Neural progenitor cell (in vitro differentiated cells): Measurements from ENCODE around the gene P4HA2. TPM values are rescaled to one million over a fixed set of nuclear protein-coding genes. Genes with fewer than 3 reads are reported as not detected.

ENCODE experiments used
- DNase-seq: peaks from one replicate; pipeline ENCODE4 v3.0.0-alpha.2; 2016; ENCODE audit warnings: low spot score
- H2AFZ ChIP-seq: fragments of 200-600 bp; sonication (generic); replicated peaks from 2 replicates; pipeline ENCODE4 v1.6.1; 2016; ENCODE audit warnings: antibody characterized with exemption
- H3F3A ChIP-seq: fragments of 200-600 bp; sonication (generic); 2 replicates; pipeline ENCODE4 v1.6.1; 2016; ENCODE audit warnings: antibody characterized with exemption, low read depth
- H3K27ac ChIP-seq: fragments of 200-600 bp; sonication (generic); 2 replicates; pipeline ENCODE4 v1.5.1; 2016; ENCODE audit warnings: mild to moderate bottlenecking
- H3K27me3 ChIP-seq: fragments of 200-600 bp; sonication (generic); 2 replicates; pipeline ENCODE4 v1.6.1; 2016; ENCODE audit warnings: mild to moderate bottlenecking, moderate library complexity
- H3K36me3 ChIP-seq: fragments of 200-600 bp; sonication (generic); 2 replicates; pipeline ENCODE4 v1.5.1; 2016
- H3K4me1 ChIP-seq: fragments of 200-600 bp; sonication (generic); 2 replicates; pipeline ENCODE4 v1.6.1; 2016; ENCODE audit warnings: mixed run types
- H3K4me2 ChIP-seq: fragments of 200-600 bp; sonication (generic); 2 replicates; pipeline ENCODE4 v1.6.1; 2016
- H3K4me3 ChIP-seq: fragments of 200-600 bp; sonication (generic); 2 replicates; pipeline ENCODE4 v1.5.1; 2016
- H3K79me2 ChIP-seq: fragments of 200-600 bp; sonication (generic); 2 replicates; pipeline ENCODE4 v1.6.1; 2016; ENCODE audit warnings: low read depth
- H3K9ac ChIP-seq: fragments of 200-600 bp; sonication (generic); 2 replicates; pipeline ENCODE4 v1.6.1; 2016
- H3K9me3 ChIP-seq: fragments of 200-600 bp; sonication (generic); 2 replicates; pipeline ENCODE4 v1.5.1; 2016; ENCODE audit warnings: low read depth
- H4K20me1 ChIP-seq: fragments of 200-600 bp; sonication (generic); 2 replicates; pipeline ENCODE4 v1.6.1; 2016; ENCODE audit warnings: low read depth
- H3K27ac Mint-ChIP-seq: 3 replicates; pipeline ENCODE4 v1.8.0; 2021; ENCODE audit warnings: mixed read lengths
- H3K27me3 Mint-ChIP-seq: 2 replicates; pipeline ENCODE4 v1.8.0; 2022; ENCODE audit warnings: low read depth, mild to moderate bottlenecking, inconsistent platforms, moderate library complexity, mixed read lengths; ENCODE audit not compliant: insufficient read depth
- H3K36me3 Mint-ChIP-seq: 3 replicates; pipeline ENCODE4 v1.8.0; 2021; ENCODE audit warnings: mixed read lengths
- H3K4me1 Mint-ChIP-seq: 3 replicates; pipeline ENCODE4 v1.8.0; 2021; ENCODE audit warnings: mixed read lengths
- H3K4me3 Mint-ChIP-seq: 3 replicates; pipeline ENCODE4 v1.8.0; 2021; ENCODE audit warnings: mild to moderate bottlenecking, moderate library complexity, mixed read lengths
- H3K9me3 Mint-ChIP-seq: 3 replicates; pipeline ENCODE4 v1.8.0; 2020; ENCODE audit warnings: mixed read lengths
- CTCF ChIP-seq: fragments of 200-600 bp; sonication (generic); IDR thresholded peaks from 2 replicates; pipeline ENCODE4 v1.5.1; 2017; ENCODE audit warnings: antibody characterized with exemption, mild to moderate bottlenecking
- EZH2 ChIP-seq: fragments of 200-600 bp; sonication (generic); IDR thresholded peaks from 2 replicates; pipeline ENCODE4 v1.6.1; 2017; ENCODE audit warnings: antibody characterized with exemption, mild to moderate bottlenecking, moderate library complexity
- EZH2phosphoT487 ChIP-seq: fragments of 200-600 bp; sonication (generic); IDR thresholded peaks from 2 replicates; pipeline ENCODE4 v1.6.1; 2017; ENCODE audit warnings: antibody characterized with exemption
- total RNA-seq: library from RNA; depleted of rRNA; stranded (reverse); fragments of >200 nt; gene quantifications from 2 replicates; pipeline ENCODE4 v1.2.3, GENCODE V29; 2015; ENCODE audit warnings: low replicate concordance

Gene P4HA2
- total RNA-seq, 1 donor from 2014 or later: 15.9 TPM

- Histone ChIP-seq H4K20me1 (no peaks in the 10 kb centered on the region), H2AFZ (no peak overlapping the region), H3K4me1 (no peaks in the 10 kb centered on the region), H3K27me3 (no peaks in the 10 kb centered on the region), H3K4me3 (no peak overlapping the region), H3K9ac (no peak overlapping the region), H3K4me2 (no peak overlapping the region), H3K79me2 (no peaks in the 10 kb centered on the region), H3F3A (peaks cover 11% of the 10 kb centered on the region), H3K27ac (no peak overlapping the region), H3K36me3 (no peaks in the 10 kb centered on the region), H3K9me3 (no peaks in the 10 kb centered on the region)
- Mint-ChIP-seq H3K4me1 (peaks cover 32% of the 10 kb centered on the region), H3K4me3 (no peak overlapping the region), H3K27ac (no peak overlapping the region), H3K27me3 (peaks cover 2% of the 10 kb centered on the region), H3K36me3 (no peaks in the 10 kb centered on the region), H3K9me3 (no peaks in the 10 kb centered on the region)
- DNase-seq: no peak
- TF ChIP-seq EZH2phosphoT487 (no peak), CTCF (no peak), EZH2 (no peak)
These were observed 49.9 kb downstream of the P4HA2 start for GRCh38 chr5:132177691-132178149.

GRCh38 chr5:132176987-132177386, 50.7 kb downstream of the P4HA2 start:
- Mint-ChIP-seq H3K4me1 (peaks cover 25% of the 10 kb centered on the region), H3K27ac (no peak overlapping the region), H3K4me3 (no peak overlapping the region), H3K27me3 (no peaks in the 10 kb centered on the region), H3K9me3 (no peaks in the 10 kb centered on the region), H3K36me3 (no peaks in the 10 kb centered on the region)
- Histone ChIP-seq H3K27ac (no peak overlapping the region), H2AFZ (no peak overlapping the region), H3K4me3 (no peak overlapping the region), H3K4me2 (no peak overlapping the region), H3F3A (peaks cover 11% of the 10 kb centered on the region), H3K27me3 (no peaks in the 10 kb centered on the region), H3K79me2 (no peaks in the 10 kb centered on the region), H3K36me3 (no peaks in the 10 kb centered on the region), H3K9ac (no peak overlapping the region), H4K20me1 (no peaks in the 10 kb centered on the region), H3K4me1 (no peaks in the 10 kb centered on the region), H3K9me3 (no peaks in the 10 kb centered on the region)
- TF ChIP-seq CTCF (no peak), EZH2 (no peak), EZH2phosphoT487 (no peak)
- DNase-seq: no peak

- no peaks in the 10 kb centered on the region for H3K79me2 ChIP-seq
- H3K27ac ChIP-seq: no peak overlapping the region
- no peak overlapping the region for H2AFZ ChIP-seq
- no peaks in the 10 kb centered on the region for H3K36me3 ChIP-seq
- H3K36me3 Mint-ChIP-seq: no peaks in the 10 kb centered on the region
- H3K4me3 Mint-ChIP-seq: no peak overlapping the region
- H3K27ac Mint-ChIP-seq: no peak overlapping the region
- H3K9ac ChIP-seq: no peak overlapping the region
- no peaks in the 10 kb centered on the region for H3K9me3 ChIP-seq
- peaks cover 20% of the 10 kb centered on the region for H3K4me1 Mint-ChIP-seq
- H3K9me3 Mint-ChIP-seq: no peaks in the 10 kb centered on the region
- no peaks in the 10 kb centered on the region for H3K27me3 Mint-ChIP-seq
- H3K4me2 ChIP-seq: no peak overlapping the region
- no peak overlapping the region for H3K4me3 ChIP-seq
- no peaks in the 10 kb centered on the region for H3K27me3 ChIP-seq
- H3F3A ChIP-seq: peaks cover 11% of the 10 kb centered on the region
- H4K20me1 ChIP-seq: no peaks in the 10 kb centered on the region
- H3K4me1 ChIP-seq: no peaks in the 10 kb centered on the region
- TF ChIP-seq CTCF (no peak), EZH2 (no peak), EZH2phosphoT487 (no peak)
- peak; percentile 17 for DNase-seq
These were observed 51.1 kb downstream of the P4HA2 start for GRCh38 chr5:132176521-132176945.
